Naive thymus-derived CD8-positive, alpha-beta T cell (primary cell): ENCODE data around the gene TCF3. TPM values are rescaled to one million over a fixed set of nuclear protein-coding genes. Genes with fewer than 3 reads are reported as not detected.
"Not testable (repeated sequence)": the region's sequence is repeated elsewhere in the genome, so short reads cannot be mapped to it uniquely, and the experiment has no call there.

ENCODE experiments used
- ATAC-seq, 2 donors: fragments of 150-1000 bp; cut with Tn5 transposase in 1 of 2; sonication (Bioruptor Pico), chemical (Tn5 transposase) in 1 of 2; 1 replicate in 1 of 2; 2 replicates in 1 of 2; pipeline ENCODE4 v1.10.0; 2021; ENCODE audit warnings: mild to moderate bottlenecking in 2 of 2, moderate library complexity in 2 of 2
- POLR2A ChIA-PET: fragments of 350-600 bp; sonication (Branson Sonifier 250); formaldehyde crosslinking; loops from one replicate; lab custom pipeline; 2021; ENCODE audit warnings: antibody characterized with exemption; lab: Charles Lee
- DNase-seq, 10 donors: peaks; one replicate each; pipeline versions ENCODE4 v3.0.0 to v3.0.0-alpha.2; 2020 to 2022
- H3K27ac Mint-ChIP-seq, 10 donors: one replicate each; pipeline ENCODE4 v1.8.0; 2020 to 2022; ENCODE audit warnings: mild to moderate bottlenecking in 10 of 10, mixed read lengths in 10 of 10, moderate library complexity in 4 of 10, inconsistent platforms in 1 of 10
- H3K27me3 Mint-ChIP-seq, 5 donors: one replicate each; pipeline ENCODE4 v1.8.0; 2021 to 2022; ENCODE audit warnings: mixed read lengths in 5 of 5
- H3K36me3 Mint-ChIP-seq, 3 donors: one replicate each; pipeline ENCODE4 v1.8.0; 2020 to 2022; ENCODE audit warnings: mixed read lengths in 3 of 3, mild to moderate bottlenecking in 2 of 3, inconsistent platforms in 1 of 3
- H3K4me1 Mint-ChIP-seq, 4 donors: one replicate each; pipeline ENCODE4 v1.8.0; 2021 to 2022; ENCODE audit warnings: mixed read lengths in 4 of 4
- H3K4me3 Mint-ChIP-seq, 10 donors: one replicate each; pipeline ENCODE4 v1.8.0; 2020 to 2022; ENCODE audit warnings: mild to moderate bottlenecking in 10 of 10, mixed read lengths in 10 of 10, moderate library complexity in 6 of 10, inconsistent platforms in 1 of 10
- H3K9me3 Mint-ChIP-seq, 9 donors: one replicate each; pipeline ENCODE4 v1.8.0; 2020 to 2022; ENCODE audit warnings: mixed read lengths in 9 of 9, mild to moderate bottlenecking in 3 of 9, inconsistent platforms in 1 of 9, moderate library complexity in 1 of 9
- polyA plus RNA-seq, 3 donors: library from polyadenylated mRNA; unstranded; fragments of 300-500 nt; fragmentation: Illumina TruSeq; gene quantifications; one replicate each; pipeline ENCODE4 v1.2.3, GENCODE V29; 2021
- total RNA-seq, 8 experiments: library from RNA in 2 of 8; stranded (reverse) in 2 of 8; gene quantifications; one replicate each; pipeline ENCODE4 v1.2.3 and lab custom pipeline; 2021 to 2026

TCF3 gene
- 100 to 1,000 TPM in 1 of 2 experiments, 10 to 100 TPM in 1; 97.4 to 102 TPM for total RNA-seq
- polyA plus RNA-seq, result 10 to 100 TPM in 2 of 3 donors, 1 to 10 TPM in 1; 7.8 to 33.0 (median 13.0) TPM
- 78.7 to 117 (median 101) reads per million in 6 experiments for total RNA-seq (lab: John Stamatoyannopoulos, UW)

- DNase-seq (peak; percentile 96 to 100 (median 98)), ATAC-seq (peak; percentile 86 to 88)
- Mint-ChIP-seq H3K36me3 (peaks cover 0 to 14% (median 0%) of the 10 kb centered on the region in 3 donors), H3K9me3 (peaks cover 0 to 2% (median 0%) of the 10 kb centered on the region in 9 donors), H3K4me3 (peak within 1 kb of the TSS; percentile 87 to 97 (median 92)), H3K27ac (peak within 1 kb of the TSS; percentile 90 to 98 (median 97)), H3K27me3 (no peaks in the 10 kb centered on the region), H3K4me1 (peaks cover 12 to 36% (median 15%) of the 10 kb centered on the region in 4 donors)
- POLR2A ChIA-PET, result interaction anchor here (0.6 to 4.3 kb wide), 11 partner anchors 27 to 715 kb away, joined by 3 to 37 read pairs (median 4); partner anchors contain the start of genes ARHGAP45, CIRBP, FAM174C and MBD3
Measured at GRCh38 chr19:1652471-1653299, at the start of gene TCF3. TSS of gene TCF3 (minus strand) at chr19:1652615. CDS start at chr19:1650248, 2,367 bp downstream.

GRCh38 chr19:1700733-1701663 lies 48.6 kb upstream of the TCF3 start:
- peak overlapping the region in 3 of 10 donors; percentile 18 to 54 (median 24) for H3K27ac Mint-ChIP-seq
- H3K9me3 Mint-ChIP-seq, result peaks cover 0 to 22% (median 8%) of the 10 kb centered on the region in 9 donors
- H3K4me3 Mint-ChIP-seq, result peak overlapping the region in 9 of 10 donors; percentile 20 to 78 (median 43)
- H3K27me3 Mint-ChIP-seq, result peaks cover 18 to 43% (median 31%) of the 10 kb centered on the region in 5 donors
- DNase-seq, result peak in 2 of 10 donors; percentile 13 to 17
- H3K36me3 Mint-ChIP-seq, result peaks cover 4 to 6% (median 5%) of the 10 kb centered on the region in 3 donors
- POLR2A ChIA-PET, result no interaction called here
- H3K4me1 Mint-ChIP-seq, result peaks cover 10 to 17% (median 12%) of the 10 kb centered on the region in 4 donors
- ATAC-seq, result peak; percentile 57 to 65

- peaks cover 14 to 34% (median 22%) of the 10 kb centered on the region in 5 donors for H3K27me3 Mint-ChIP-seq
- H3K9me3 Mint-ChIP-seq, result peaks cover 0 to 20% (median 9%) of the 10 kb centered on the region in 9 donors
- POLR2A ChIA-PET, result no interaction called here
- no peak for ATAC-seq
- peaks cover 3 to 10% (median 7%) of the 10 kb centered on the region in 3 donors for H3K36me3 Mint-ChIP-seq
- H3K27ac Mint-ChIP-seq, result peak overlapping the region in 1 of 10 donors; percentile 24
- peak overlapping the region in 2 of 10 donors; percentile 60 to 78 for H3K4me3 Mint-ChIP-seq
- H3K4me1 Mint-ChIP-seq, result peaks cover 10 to 17% (median 12%) of the 10 kb centered on the region in 4 donors
- DNase-seq, result no peak
Measured at GRCh38 chr19:1699998-1700732, 47.8 kb upstream of the TCF3 start.

- H3K4me3 Mint-ChIP-seq, result no peak overlapping the region
- H3K27ac Mint-ChIP-seq, result no peak overlapping the region
- DNase-seq (no peak), ATAC-seq (no peak)
- H3K36me3 Mint-ChIP-seq, result peaks cover 3 to 9% (median 6%) of the 10 kb centered on the region in 3 donors
- H3K4me1 Mint-ChIP-seq, result peaks cover 10 to 17% (median 12%) of the 10 kb centered on the region in 4 donors
- POLR2A ChIA-PET, result no interaction called here
- peaks cover 10 to 28% (median 22%) of the 10 kb centered on the region in 5 donors for H3K27me3 Mint-ChIP-seq
- peaks cover 0 to 22% (median 6%) of the 10 kb centered on the region in 9 donors for H3K9me3 Mint-ChIP-seq
Measured at GRCh38 chr19:1699386-1699785, 47.0 kb upstream of the TCF3 start.

- Mint-ChIP-seq H3K9me3 (peaks cover 0 to 25% (median 4%) of the 10 kb centered on the region in 9 donors), H3K27ac (no peak overlapping the region), H3K36me3 (peaks cover under 1 to 11% (median 5%) of the 10 kb centered on the region in 3 donors), H3K27me3 (peaks cover 10 to 29% (median 20%) of the 10 kb centered on the region in 5 donors), H3K4me1 (peaks cover 10 to 17% (median 12%) of the 10 kb centered on the region in 4 donors), H3K4me3 (no peak overlapping the region)
- ATAC-seq (no peak), DNase-seq (no peak)
- POLR2A ChIA-PET, result no interaction called here
Measured at GRCh38 chr19:1698636-1699035, 46.2 kb upstream of the TCF3 start.

GRCh38 chr19:1695481-1695880 lies 43.1 kb upstream of the TCF3 start:
- H3K27me3 Mint-ChIP-seq, result peaks cover 3 to 36% (median 23%) of the 10 kb centered on the region in 5 donors
- H3K36me3 Mint-ChIP-seq, result peaks cover 2 to 11% (median 3%) of the 10 kb centered on the region in 3 donors
- peaks cover 0 to 25% (median 4%) of the 10 kb centered on the region in 9 donors for H3K9me3 Mint-ChIP-seq
- DNase-seq, H3K4me1 Mint-ChIP-seq, H3K4me3 Mint-ChIP-seq, POLR2A ChIA-PET, ATAC-seq: not testable (repeated sequence)
- peak overlapping the region in 1 of 10 donors; percentile 25 for H3K27ac Mint-ChIP-seq

- Mint-ChIP-seq H3K27ac (peak overlapping the region in 1 of 10 donors; percentile 59), H3K4me3 (no peak overlapping the region), H3K9me3 (peaks cover 0 to 25% (median 4%) of the 10 kb centered on the region in 9 donors), H3K36me3 (peaks cover 2 to 11% (median 3%) of the 10 kb centered on the region in 3 donors), H3K27me3 (peaks cover 8 to 57% (median 28%) of the 10 kb centered on the region in 5 donors), H3K4me1 (peaks cover 0 to 6% (median 5%) of the 10 kb centered on the region in 4 donors)
- DNase-seq (no peak), ATAC-seq (no peak)
- POLR2A ChIA-PET, result no interaction called here
Measured at GRCh38 chr19:1691589-1692290, 39.3 kb upstream of the TCF3 start.

- Mint-ChIP-seq H3K27ac (no peak overlapping the region), H3K27me3 (peaks cover 8 to 58% (median 28%) of the 10 kb centered on the region in 5 donors), H3K4me3 (no peak overlapping the region), H3K4me1 (peaks cover 0 to 6% (median 5%) of the 10 kb centered on the region in 4 donors), H3K36me3 (peaks cover 2 to 11% (median 3%) of the 10 kb centered on the region in 3 donors), H3K9me3 (peaks cover 0 to 21% (median 4%) of the 10 kb centered on the region in 9 donors)
- DNase-seq (peak; percentile 30 to 74 (median 50)), ATAC-seq (peak; percentile 49 to 63)
- POLR2A ChIA-PET, result no interaction called here
Measured at GRCh38 chr19:1690699-1691307, 38.4 kb upstream of the TCF3 start.

GRCh38 chr19:1685785-1686184 lies 33.4 kb upstream of the TCF3 start:
- H3K4me1 Mint-ChIP-seq, H3K27ac Mint-ChIP-seq, H3K4me3 Mint-ChIP-seq, DNase-seq, ATAC-seq, H3K9me3 Mint-ChIP-seq, H3K36me3 Mint-ChIP-seq: not testable (repeated sequence)
- peaks cover 11 to 59% (median 27%) of the 10 kb centered on the region in 5 donors for H3K27me3 Mint-ChIP-seq
- POLR2A ChIA-PET, result interaction anchor here (0.6 kb wide), 1 partner anchor 104 kb away, joined by 4 read pairs; no protein-coding TSS in a partner anchor

GRCh38 chr19:1685046-1685445 lies 32.6 kb upstream of the TCF3 start:
- ATAC-seq, result no peak
- H3K9me3 Mint-ChIP-seq, result no peaks in the 10 kb centered on the region
- peak overlapping the region in 1 of 10 donors; percentile 49 for H3K27ac Mint-ChIP-seq
- peaks cover 0 to 6% (median 3%) of the 10 kb centered on the region in 4 donors for H3K4me1 Mint-ChIP-seq
- H3K27me3 Mint-ChIP-seq, result peaks cover 11 to 57% (median 30%) of the 10 kb centered on the region in 5 donors
- no peaks in the 10 kb centered on the region for H3K36me3 Mint-ChIP-seq
- POLR2A ChIA-PET, result no interaction called here
- H3K4me3 Mint-ChIP-seq, result no peak overlapping the region
- no peak for DNase-seq
